K562 (cell line): ENCODE results near the gene NSMCE1.

Source experiments
- CBX5 ChIP-seq: IDR thresholded peaks from 2 replicates; pipeline ENCODE4 v1.6.1; 2014; ENCODE audit warnings: low read depth, borderline replicate concordance
- FOXJ3 ChIP-seq: sonication (generic); formaldehyde crosslinking; IDR thresholded peaks from 2 replicates; pipeline ENCODE4 v1.4.0; 2020; ENCODE audit warnings: mild to moderate bottlenecking, missing genetic modification reagents
- HMGXB4 ChIP-seq: sonication (generic); formaldehyde crosslinking; IDR thresholded peaks from 2 replicates; pipeline ENCODE4 v1.8.1; 2023; ENCODE audit warnings: mild to moderate bottlenecking, missing genetic modification reagents
- KAT7 ChIP-seq: sonication (generic); formaldehyde crosslinking; IDR thresholded peaks from 2 replicates; pipeline ENCODE4 v1.8.0; 2022; ENCODE audit warnings: missing genetic modification reagents, mild to moderate bottlenecking, borderline replicate concordance
- NFE2L1 ChIP-seq: fragments of 450-650 bp; IDR thresholded peaks from 2 replicates; pipeline ENCODE4 v1.6.1; 2016; ENCODE audit warnings: missing genetic modification characterization, low read depth, mild to moderate bottlenecking, missing compliant biosample characterization, moderate library complexity, borderline replicate concordance

DNA sequence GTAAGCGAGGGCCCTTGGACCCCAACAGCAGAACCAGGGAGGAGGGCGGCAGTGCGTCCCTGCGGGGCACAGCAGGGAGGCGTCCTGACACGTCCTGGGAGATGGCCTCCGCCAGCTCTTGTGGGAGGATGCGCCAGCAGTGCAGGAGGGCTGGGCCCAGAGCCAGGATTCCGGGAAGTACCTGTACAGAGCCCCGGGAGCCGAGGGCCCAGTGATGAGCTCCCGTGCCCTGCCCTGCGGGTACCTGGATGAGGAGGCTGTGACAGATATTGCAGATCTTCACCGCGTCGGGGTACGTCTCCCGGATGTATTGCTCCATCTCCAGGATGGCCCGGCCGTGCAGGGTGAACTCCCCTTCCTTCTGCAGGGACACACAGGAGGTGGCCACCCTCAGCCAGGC, 42.1 kb downstream of the NSMCE1 start:
- TF ChIP-seq HMGXB4 (no peak), FOXJ3 (CRISPR knock-in tag) (no peak), NFE2L1 (no peak), KAT7 (CRISPR knock-in tag) (no peak), CBX5 (no peak)
